Testis (tissue), 2 donors: ENCODE data around the gene TBCA.

Experiments used
- CTCF ChIP-seq, 3 experiments: fragments of 450-650 bp in 2 of 3; fragments of 200-600 bp in 1 of 3; sonication (generic) in 1 of 3; IDR thresholded peaks; one replicate each; pipeline ENCODE4 v1.5.1; 2016 to 2019; ENCODE audit warnings: antibody characterized with exemption in 3 of 3, mild to moderate bottlenecking in 2 of 3, moderate library complexity in 1 of 3
- POLR2A ChIP-seq: fragments of 450-650 bp; IDR thresholded peaks from one replicate; pipeline ENCODE4 v1.6.1; 2017; ENCODE audit warnings: antibody characterized with exemption, mild to moderate bottlenecking, moderate library complexity

- no peak for TF ChIP-seq CTCF (IDR thresholded peaks at IDR 0.05)
- TF ChIP-seq POLR2A: no peak
These were observed 3.4 kb downstream of the TBCA start for GRCh38 chr5:77772729-77773128.
